Lower leg skin (tissue), 4 donors: Measurements from ENCODE around the gene FZD4. TPM values are rescaled to one million over a fixed set of nuclear protein-coding genes. Genes with fewer than 3 reads are reported as not detected.

Source experiments
- DNase-seq, 2 donors: peaks; one replicate each; pipeline ENCODE4 v3.0.0-alpha.2; 2019; ENCODE audit warnings: low spot score in 2 of 2
- H3K4me3 ChIP-seq: fragments of 200-600 bp; sonication (generic); 2 replicates; pipeline ENCODE4 v1.5.1; 2017; ENCODE audit warnings: mild to moderate bottlenecking, low read depth; ENCODE audit not compliant: poor library complexity, severe bottlenecking
- POLR2A ChIP-seq, 2 donors: fragments of 450-650 bp; IDR thresholded peaks; one replicate each; pipeline ENCODE4 v1.6.1; 2016 to 2017; ENCODE audit warnings: antibody characterized with exemption in 2 of 2, mild to moderate bottlenecking in 1 of 2, moderate library complexity in 1 of 2
- WGBS, 2 donors: methylation state at CpG; one replicate each; pipeline ENCODE4 v1.1.5; 2018; 5-methylcytosine and 5-hydroxymethylcytosine counted together
- intact Hi-C: fragments of 100-400 bp; cut with DNase I; formaldehyde crosslinking; loops from one replicate; pipeline ENCODE4 v1.15.0; 2023; ENCODE audit warnings: low total_unique reads
- total RNA-seq, 4 donors: library from RNA; depleted of rRNA; stranded (reverse); fragments of >200 nt; gene quantifications; one replicate each; pipeline ENCODE4 v1.1.0, GENCODE V29; 2016
- TF ChIP-seq, protein P1 (sequence below), 3 donors: fragments of 450-650 bp; IDR thresholded peaks; one replicate each; pipeline ENCODE4 v1.5.1; 2016; ENCODE audit warnings: antibody characterized with exemption in 3 of 3, mild to moderate bottlenecking in 3 of 3, moderate library complexity in 2 of 3

FZD4 gene
- total RNA-seq, 4 donors from 2014 or later = 10.6 to 15.8 (median 12.9) TPM

DNA sequence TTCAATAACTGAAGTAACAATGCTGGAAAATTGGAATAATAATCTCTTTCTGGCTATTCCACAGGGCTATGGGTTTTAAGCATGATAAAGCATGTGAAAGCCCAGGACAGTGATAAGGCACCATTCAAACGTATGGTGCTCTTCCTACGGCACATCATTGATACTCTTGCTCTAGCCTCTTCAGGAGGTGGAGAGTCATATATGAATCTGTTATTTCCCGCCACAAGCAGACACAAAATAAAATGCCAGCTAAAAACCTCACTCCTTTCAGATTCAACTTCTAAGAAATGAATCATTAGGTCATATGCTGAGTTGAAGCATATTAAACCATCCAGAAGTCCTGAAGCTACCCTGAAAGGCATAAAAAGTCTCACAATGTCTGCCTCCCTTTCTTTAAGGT is 49.9 kb downstream of the FZD4 start:
- no peak overlapping the region for H3K4me3 ChIP-seq
- TF ChIP-seq POLR2A (IDR thresholded peaks at IDR 0.05) = no peak
- TF ChIP-seq, protein P1, sequence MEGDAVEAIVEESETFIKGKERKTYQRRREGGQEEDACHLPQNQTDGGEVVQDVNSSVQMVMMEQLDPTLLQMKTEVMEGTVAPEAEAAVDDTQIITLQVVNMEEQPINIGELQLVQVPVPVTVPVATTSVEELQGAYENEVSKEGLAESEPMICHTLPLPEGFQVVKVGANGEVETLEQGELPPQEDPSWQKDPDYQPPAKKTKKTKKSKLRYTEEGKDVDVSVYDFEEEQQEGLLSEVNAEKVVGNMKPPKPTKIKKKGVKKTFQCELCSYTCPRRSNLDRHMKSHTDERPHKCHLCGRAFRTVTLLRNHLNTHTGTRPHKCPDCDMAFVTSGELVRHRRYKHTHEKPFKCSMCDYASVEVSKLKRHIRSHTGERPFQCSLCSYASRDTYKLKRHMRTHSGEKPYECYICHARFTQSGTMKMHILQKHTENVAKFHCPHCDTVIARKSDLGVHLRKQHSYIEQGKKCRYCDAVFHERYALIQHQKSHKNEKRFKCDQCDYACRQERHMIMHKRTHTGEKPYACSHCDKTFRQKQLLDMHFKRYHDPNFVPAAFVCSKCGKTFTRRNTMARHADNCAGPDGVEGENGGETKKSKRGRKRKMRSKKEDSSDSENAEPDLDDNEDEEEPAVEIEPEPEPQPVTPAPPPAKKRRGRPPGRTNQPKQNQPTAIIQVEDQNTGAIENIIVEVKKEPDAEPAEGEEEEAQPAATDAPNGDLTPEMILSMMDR (IDR thresholded peaks at IDR 0.05) = no peak
- WGBS, 2 donors = 97 to 99% methylated on average over 3 of the region's 3 CpGs
- intact Hi-C loops = no loop called here
- DNase-seq = no peak

- no peak for DNase-seq
- no peak for TF ChIP-seq POLR2A (IDR thresholded peaks at IDR 0.05)
- TF ChIP-seq, protein P1 (IDR thresholded peaks at IDR 0.05) = no peak
- 83 to 84% methylated on average over 2 of the region's 2 CpGs for WGBS, 2 donors
- no peak overlapping the region for H3K4me3 ChIP-seq
- intact Hi-C loops = no loop called here
Observed at GRCh38 chr11:86904001-86904400, 51.2 kb downstream of the FZD4 start.

- TF ChIP-seq POLR2A (IDR thresholded peaks at IDR 0.05) = no peak
- TF ChIP-seq, protein P1 (IDR thresholded peaks at IDR 0.05) = no peak
- no peak for DNase-seq
- H3K4me3 ChIP-seq = no peak overlapping the region
- intact Hi-C loops = no loop called here
- WGBS, 2 donors = 74 to 76% methylated on average over 1 of the region's 1 CpG
Observed at GRCh38 chr11:86902345-86902744, 52.9 kb downstream of the FZD4 start.

GRCh38 chr11:86901599-86901998 is 53.6 kb downstream of the FZD4 start:
- no peak for DNase-seq
- H3K4me3 ChIP-seq = no peak overlapping the region
- 90 to 95% methylated on average over 3 of the region's 3 CpGs for WGBS, 2 donors
- TF ChIP-seq, protein P1 (IDR thresholded peaks at IDR 0.05) = no peak
- no peak for TF ChIP-seq POLR2A (IDR thresholded peaks at IDR 0.05)
- intact Hi-C loops = no loop called here

DNA sequence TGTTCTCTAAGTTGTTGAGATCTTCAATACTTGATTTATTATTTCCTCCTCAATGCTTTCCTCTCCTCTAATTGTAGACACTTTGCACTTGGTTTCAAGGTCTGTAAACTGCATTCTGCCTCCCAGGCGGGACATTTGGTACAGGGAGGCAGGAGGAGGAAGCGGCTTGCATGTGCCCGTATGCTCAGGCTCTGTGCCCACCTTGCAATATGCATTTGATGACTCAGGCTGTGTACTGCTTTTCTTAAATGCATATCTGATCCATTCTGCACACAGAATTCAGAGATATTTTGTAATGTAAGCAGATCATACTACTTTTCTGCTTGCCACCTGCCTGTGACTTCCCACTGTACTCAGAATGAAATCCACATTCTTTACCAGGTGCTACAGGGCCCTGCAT is 55.0 kb downstream of the FZD4 start:
- 70 to 80% methylated on average over 3 of the region's 3 CpGs for WGBS, 2 donors
- no peak for TF ChIP-seq POLR2A (IDR thresholded peaks at IDR 0.05)
- TF ChIP-seq, protein P1 (IDR thresholded peaks at IDR 0.05) = no peak
- intact Hi-C loops = no loop called here
- no peak for DNase-seq
- H3K4me3 ChIP-seq = no peak overlapping the region

DNA sequence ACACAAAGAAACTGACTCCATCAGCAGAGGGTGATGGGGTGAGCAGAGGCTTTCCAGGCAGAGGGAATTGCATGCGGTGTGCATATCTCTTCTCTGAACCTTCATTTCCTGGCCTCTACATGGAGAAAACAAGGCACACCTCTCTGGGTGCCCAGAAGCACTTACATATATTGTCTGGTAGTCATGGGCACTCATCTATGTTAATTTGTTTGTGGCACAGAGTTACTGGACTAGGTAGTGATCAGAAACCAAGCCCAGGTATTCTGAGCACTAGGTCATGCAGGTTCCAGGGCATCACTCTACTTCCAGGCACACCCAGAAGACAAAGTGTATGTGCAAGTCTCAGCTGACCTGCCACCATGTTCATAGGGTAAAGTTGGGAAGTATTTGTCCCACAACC is 56.5 kb downstream of the FZD4 start:
- TF ChIP-seq, protein P1 (IDR thresholded peaks at IDR 0.05) = no peak
- TF ChIP-seq POLR2A (IDR thresholded peaks at IDR 0.05) = no peak
- intact Hi-C loops = no loop called here
- no peak overlapping the region for H3K4me3 ChIP-seq
- no peak for DNase-seq
- WGBS, 2 donors = 93 to 100% methylated on average over 1 of the region's 1 CpG
